IMR-90 (cell line): ENCODE results near the gene ELF5. TPM values are rescaled to one million over a fixed set of nuclear protein-coding genes. Genes with fewer than 3 reads are reported as not detected.

Experiments used
- ATAC-seq: fragments of 200-7000 bp; cut with Tn5 transposase; 2 replicates; pipeline ENCODE4 v1.9.1; 2020; ENCODE audit warnings: low read depth, mild to moderate bottlenecking, moderate library complexity
- BruUV-seq: library from RNA; stranded (reverse); fragments of 400-500 nt; replicated peaks from 2 replicates; lab custom pipeline; 2021; lab: Mats Ljungman, UMichigan
- CTCF ChIA-PET: fragments of 300-600 bp; formaldehyde crosslinking; extraction: SDS; loops from one replicate; lab custom pipeline; 2021; ENCODE audit warnings: antibody characterized with exemption; lab: Yijun Ruan, JAX
- POLR2A ChIA-PET: fragments of 300-600 bp; sonication (Branson Sonifier 250); formaldehyde crosslinking; loops from one replicate; lab custom pipeline; 2022; ENCODE audit warnings: antibody characterized with exemption; ENCODE audit not compliant: unreplicated experiment; lab: Charles Lee
- DNase-seq: peaks from one replicate; pipeline ENCODE4 v3.0.0; 2013
- H2AFZ ChIP-seq: replicated peaks from 2 replicates; pipeline ENCODE3; 2013; ENCODE audit warnings: low read length, mild to moderate bottlenecking; ENCODE audit not compliant: poor library complexity
- H2AK5ac ChIP-seq: 2 replicates; pipeline ENCODE4 v1.6.1; 2013; ENCODE audit warnings: low read depth, low read length, inconsistent platforms
- H2AK9ac ChIP-seq: replicated peaks from 2 replicates; pipeline ENCODE3; 2013; ENCODE audit warnings: mild to moderate bottlenecking, low read depth, low read length, moderate library complexity; ENCODE audit not compliant: poor library complexity
- H2BK120ac ChIP-seq: 2 replicates; pipeline ENCODE4 v1.6.1; 2013; ENCODE audit warnings: low read depth, low read length, inconsistent platforms
- H2BK15ac ChIP-seq: 3 replicates; pipeline ENCODE4 v1.6.1; 2013; ENCODE audit warnings: low read depth, low read length, inconsistent platforms
- H2BK20ac ChIP-seq: 2 replicates; pipeline ENCODE4 v1.6.1; 2013; ENCODE audit warnings: low read depth, mild to moderate bottlenecking, inconsistent platforms, low read length, moderate library complexity
- H2BK5ac ChIP-seq: 2 replicates; pipeline ENCODE4 v1.6.1; 2013; ENCODE audit warnings: mild to moderate bottlenecking, low read depth, low read length, inconsistent platforms; ENCODE audit not compliant: poor library complexity, severe bottlenecking
- H3K14ac ChIP-seq: replicated peaks from 2 replicates; pipeline ENCODE4 v1.6.1; 2013; ENCODE audit warnings: low read depth, low read length, inconsistent platforms
- H3K18ac ChIP-seq: 2 replicates; pipeline ENCODE4 v1.6.1; 2013; ENCODE audit warnings: low read depth, low read length, control low read depth
- H3K23ac ChIP-seq: 2 replicates; pipeline ENCODE4 v1.6.1; 2013; ENCODE audit warnings: low read depth, low read length, inconsistent platforms
- H3K27ac ChIP-seq: 2 replicates; pipeline ENCODE4 v1.5.1; 2013; ENCODE audit warnings: mild to moderate bottlenecking, control low read depth, low read length; ENCODE audit not compliant: insufficient read depth
- H3K27me3 ChIP-seq: 2 replicates; pipeline ENCODE4 v1.6.1; 2013; ENCODE audit warnings: low read length; ENCODE audit not compliant: control insufficient read depth, insufficient read depth
- H3K36me3 ChIP-seq: 2 replicates; pipeline ENCODE4 v1.6.1; 2013; ENCODE audit warnings: low read length, mixed read lengths; ENCODE audit not compliant: control insufficient read depth, insufficient read depth
- H3K4ac ChIP-seq: 2 replicates; pipeline ENCODE4 v1.6.1; 2013; ENCODE audit warnings: low read depth, low read length, inconsistent platforms
- H3K4me1 ChIP-seq: 2 replicates; pipeline ENCODE4 v1.6.1; 2013; ENCODE audit warnings: low read length, mixed read lengths; ENCODE audit not compliant: control insufficient read depth, insufficient read depth
- H3K4me2 ChIP-seq: 2 replicates; pipeline ENCODE4 v1.6.1; 2013; ENCODE audit warnings: low read depth, mild to moderate bottlenecking, control low read depth, low read length, moderate library complexity
- H3K4me3 ChIP-seq: 2 replicates; pipeline ENCODE4 v1.5.1; 2013; ENCODE audit warnings: low read depth, mild to moderate bottlenecking, control low read depth, low read length, moderate library complexity; ENCODE audit not compliant: insufficient read depth
- H3K56ac ChIP-seq: 2 replicates; pipeline ENCODE4 v1.6.1; 2013; ENCODE audit warnings: low read length, inconsistent platforms; ENCODE audit not compliant: insufficient read depth; ENCODE audit errors: extremely low read depth
- H3K79me1 ChIP-seq, 2 experiments: 2 replicates each; pipeline ENCODE4 v1.6.1; 2013; ENCODE audit warnings: low read length in 2 of 2, inconsistent platforms in 1 of 2, low read depth in 1 of 2
- H3K9ac ChIP-seq: 2 replicates; pipeline ENCODE4 v1.6.1; 2013; ENCODE audit warnings: low read depth, low read length, control low read depth
- H3K9me1 ChIP-seq: 2 replicates; pipeline ENCODE4 v1.6.1; 2013; ENCODE audit warnings: low read length, inconsistent platforms; ENCODE audit not compliant: insufficient read depth
- H3K9me3 ChIP-seq: 2 replicates; pipeline ENCODE4 v1.6.1; 2013; ENCODE audit warnings: low read length; ENCODE audit not compliant: control insufficient read depth, insufficient read depth
- H4K20me1 ChIP-seq: 2 replicates; pipeline ENCODE4 v1.6.1; 2013; ENCODE audit warnings: low read length, inconsistent platforms; ENCODE audit not compliant: insufficient read depth
- H4K5ac ChIP-seq: 2 replicates; pipeline ENCODE4 v1.6.1; 2013; ENCODE audit warnings: mild to moderate bottlenecking, low read depth, low read length, control low read depth
- H4K8ac ChIP-seq, 2 experiments: 2 replicates each; pipeline ENCODE4 v1.6.1; 2013; ENCODE audit warnings: low read depth in 2 of 2, low read length in 2 of 2, control low read depth in 1 of 2, inconsistent platforms in 1 of 2
- H4K91ac ChIP-seq: 2 replicates; pipeline ENCODE4 v1.6.1; 2013; ENCODE audit warnings: low read depth, low read length, inconsistent platforms; ENCODE audit not compliant: insufficient read depth
- FOS ChIP-seq: fragments of 150-350 bp; IDR thresholded peaks from 2 replicates; pipeline ENCODE4 v1.6.1; 2016; ENCODE audit warnings: low read depth, low read length
- POLR2A ChIP-seq: IDR thresholded peaks from 2 replicates; pipeline ENCODE4 v1.6.1; 2012; ENCODE audit warnings: mild to moderate bottlenecking, low read depth, low read length
- RAD21 ChIP-seq: IDR thresholded peaks from 2 replicates; pipeline ENCODE4 v1.6.1; 2012; ENCODE audit warnings: low read length, improper control_type of control experiment
- RCOR1 ChIP-seq: IDR thresholded peaks from 2 replicates; pipeline ENCODE4 v1.6.1; 2012; ENCODE audit warnings: mild to moderate bottlenecking, low read length, improper control_type of control experiment; ENCODE audit not compliant: insufficient replicate concordance
- RFX5 ChIP-seq: IDR thresholded peaks from 2 replicates; pipeline ENCODE4 v1.8.0; 2012; ENCODE audit warnings: low read depth, mild to moderate bottlenecking, low read length, moderate library complexity
- WGBS, 2 experiments: methylation state at CpG; one replicate each; pipeline versions ENCODE4 v1.1.5 to v1.1.7; 2013; ENCODE audit warnings: missing lambda C conversion rate in 2 of 2; ENCODE audit not compliant: insufficient read length in 1 of 2; ENCODE audit errors: extremely low coverage in 2 of 2; 5-methylcytosine and 5-hydroxymethylcytosine counted together
- dilution Hi-C: fragments of 300-500 bp; cut with HindIII; formaldehyde crosslinking; loops from one replicate; pipeline ENCODE4 v1.14.3; 2018; ENCODE audit warnings: low sequenced_read_pairs; ENCODE audit not compliant: unreplicated experiment
- in situ Hi-C: fragments of 300-500 bp; cut with MboI; formaldehyde crosslinking; loops from 3 replicates; pipeline ENCODE4 v1.14.3; 2019; ENCODE audit warnings: low sequenced_read_pairs, inconsistent platforms, mixed read lengths
- intact Hi-C: fragments of 100-400 bp; cut with micrococcal nuclease; formaldehyde crosslinking; loops from 2 replicates; pipeline ENCODE4 v1.10.0; 2022
- polyA plus RNA-seq, 3 experiments: library from polyadenylated mRNA; depleted of rRNA; stranded (reverse); fragments of >200 nt; gene quantifications; 2 replicates each; pipeline ENCODE4 v1.2.3, GENCODE V29; 2012; ENCODE audit warnings: low replicate concordance in 1 of 3
- total RNA-seq: library from RNA; depleted of rRNA; stranded (reverse); fragments of >200 nt; gene quantifications from 2 replicates; pipeline ENCODE4 v1.2.3, GENCODE V29; 2012
- TF ChIP-seq, protein P1 (sequence below): fragments of 150-350 bp; IDR thresholded peaks from 2 replicates; pipeline ENCODE4 v1.6.1; 2017; ENCODE audit warnings: mild to moderate bottlenecking, antibody characterized with exemption, low read length, low read depth

Gene ELF5
- total and polyA plus RNA-seq, 2 of the 4 experiments (the other 2 are of a cell fraction) = not detected

DNA sequence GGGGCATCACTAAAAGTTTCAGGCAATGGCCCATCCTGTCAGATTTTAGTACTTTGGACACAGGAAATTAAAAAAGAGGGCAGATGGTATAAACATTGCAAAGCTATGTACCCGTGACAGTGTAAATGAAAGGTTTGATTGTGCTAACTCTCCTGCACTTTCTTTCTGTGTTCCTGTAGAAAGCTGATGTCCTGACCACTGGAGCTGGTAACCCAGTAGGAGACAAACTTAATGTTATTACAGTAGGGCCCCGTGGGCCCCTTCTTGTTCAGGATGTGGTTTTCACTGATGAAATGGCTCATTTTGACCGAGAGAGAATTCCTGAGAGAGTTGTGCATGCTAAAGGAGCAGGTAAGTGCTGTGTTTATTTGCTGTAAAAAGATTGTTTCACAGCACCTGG is 64.6 kb downstream of the ELF5 start:
- no peak for ATAC-seq

More for the DNA sequence above, 64.6 kb downstream of the ELF5 start:
- no peak overlapping the region for H3K4me3 ChIP-seq
- H2AFZ ChIP-seq = no peak overlapping the region
- ChIA-PET CTCF (no interaction called here), POLR2A (no interaction called here)
- in situ Hi-C loops = no loop called here
- H3K18ac ChIP-seq = no peak overlapping the region
- no peak overlapping the region for H3K4ac ChIP-seq
- no peak for TF ChIP-seq RCOR1
- TF ChIP-seq FOS = no peak
- TF ChIP-seq POLR2A = no peak
- TF ChIP-seq, protein P1, sequence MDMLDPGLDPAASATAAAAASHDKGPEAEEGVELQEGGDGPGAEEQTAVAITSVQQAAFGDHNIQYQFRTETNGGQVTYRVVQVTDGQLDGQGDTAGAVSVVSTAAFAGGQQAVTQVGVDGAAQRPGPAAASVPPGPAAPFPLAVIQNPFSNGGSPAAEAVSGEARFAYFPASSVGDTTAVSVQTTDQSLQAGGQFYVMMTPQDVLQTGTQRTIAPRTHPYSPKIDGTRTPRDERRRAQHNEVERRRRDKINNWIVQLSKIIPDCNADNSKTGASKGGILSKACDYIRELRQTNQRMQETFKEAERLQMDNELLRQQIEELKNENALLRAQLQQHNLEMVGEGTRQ = no peak
- no peak for TF ChIP-seq RAD21
- no peak for TF ChIP-seq RFX5
- no peak overlapping the region for H2BK5ac ChIP-seq
- H3K4me1 ChIP-seq = no peaks in the 10 kb centered on the region
- H3K4me2 ChIP-seq = no peak overlapping the region
- no peaks in the 10 kb centered on the region for H3K9me3 ChIP-seq
- intact Hi-C loops = no loop called here
- no peaks in the 10 kb centered on the region for H3K27me3 ChIP-seq
- BruUV-seq = no TSS peak
- no peak overlapping the region for H3K23ac ChIP-seq
- H2AK5ac ChIP-seq = no peak overlapping the region
- H2BK15ac ChIP-seq = no peak overlapping the region
- DNase-seq = no peak
- dilution Hi-C loops = no loop called here
- no peak overlapping the region for H3K56ac ChIP-seq
- H3K9me1 ChIP-seq = peaks cover 10% of the 10 kb centered on the region; the same call in 1 of the 2 replicates
- H2BK120ac ChIP-seq = no peak overlapping the region
- H2BK20ac ChIP-seq = no peak overlapping the region
- 50% methylated on average over 1 of the region's 3 CpGs; no CpG with 5 or more reads in 1 of the 2 experiments for WGBS, 2 experiments
- H3K9ac ChIP-seq = no peak overlapping the region
- no peak overlapping the region for H4K91ac ChIP-seq
- no peak overlapping the region for H4K8ac ChIP-seq
- H4K5ac ChIP-seq = no peak overlapping the region
- H3K27ac ChIP-seq = no peak overlapping the region
- H3K14ac ChIP-seq = no peak overlapping the region
- peaks cover 13 to 40% of the 10 kb centered on the region in 2 experiments for H3K79me1 ChIP-seq
- H3K36me3 ChIP-seq = peaks cover 16% of the 10 kb centered on the region
- H4K20me1 ChIP-seq = peaks cover 3% of the 10 kb centered on the region; the same call in 1 of the 2 replicates
- H2AK9ac ChIP-seq = no peak overlapping the region
